ENCODE data around the gene RHBDL1.

DNA sequence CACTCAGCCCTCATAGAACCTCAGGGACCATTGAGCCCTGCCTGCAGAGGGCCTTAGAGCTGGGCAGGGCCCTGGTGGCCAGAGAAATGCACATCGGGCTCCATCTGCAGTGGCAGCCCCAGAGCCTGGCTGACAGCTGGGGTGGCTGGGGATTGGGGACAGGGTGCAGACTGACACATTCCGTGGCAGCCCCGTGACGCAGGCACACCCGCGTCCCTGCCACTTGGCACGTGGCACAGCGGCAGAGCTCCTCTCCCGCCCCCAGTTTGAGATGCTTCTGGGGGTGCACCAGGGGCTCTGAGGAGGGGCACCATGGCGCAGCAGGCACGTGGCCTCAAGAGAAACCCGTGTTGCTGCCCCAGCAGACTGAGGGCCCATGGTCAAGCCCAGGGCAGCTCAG is 27.9 kb downstream of the RHBDL1 start:
- TF ChIP-seq POLR2A (IDR thresholded peaks at IDR 0.05) (no peak), POLR2AphosphoS5 (IDR thresholded peaks at IDR 0.05) (no peak)
- TF ChIP-seq, protein P1, sequence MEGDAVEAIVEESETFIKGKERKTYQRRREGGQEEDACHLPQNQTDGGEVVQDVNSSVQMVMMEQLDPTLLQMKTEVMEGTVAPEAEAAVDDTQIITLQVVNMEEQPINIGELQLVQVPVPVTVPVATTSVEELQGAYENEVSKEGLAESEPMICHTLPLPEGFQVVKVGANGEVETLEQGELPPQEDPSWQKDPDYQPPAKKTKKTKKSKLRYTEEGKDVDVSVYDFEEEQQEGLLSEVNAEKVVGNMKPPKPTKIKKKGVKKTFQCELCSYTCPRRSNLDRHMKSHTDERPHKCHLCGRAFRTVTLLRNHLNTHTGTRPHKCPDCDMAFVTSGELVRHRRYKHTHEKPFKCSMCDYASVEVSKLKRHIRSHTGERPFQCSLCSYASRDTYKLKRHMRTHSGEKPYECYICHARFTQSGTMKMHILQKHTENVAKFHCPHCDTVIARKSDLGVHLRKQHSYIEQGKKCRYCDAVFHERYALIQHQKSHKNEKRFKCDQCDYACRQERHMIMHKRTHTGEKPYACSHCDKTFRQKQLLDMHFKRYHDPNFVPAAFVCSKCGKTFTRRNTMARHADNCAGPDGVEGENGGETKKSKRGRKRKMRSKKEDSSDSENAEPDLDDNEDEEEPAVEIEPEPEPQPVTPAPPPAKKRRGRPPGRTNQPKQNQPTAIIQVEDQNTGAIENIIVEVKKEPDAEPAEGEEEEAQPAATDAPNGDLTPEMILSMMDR (IDR thresholded peaks at IDR 0.05) = no peak
